Smooth muscle cell (in vitro differentiated cells): ENCODE data around the gene SAMD15. TPM values are rescaled to one million over a fixed set of nuclear protein-coding genes. Genes with fewer than 3 reads are reported as not detected.

Experiments
- DNase-seq: peaks from one replicate; lab custom pipeline; 2025; ENCODE audit not compliant: unreplicated experiment; lab: John Stamatoyannopoulos, UW
- H2AFZ ChIP-seq: fragments of 200-600 bp; sonication (generic); 2 replicates; pipeline ENCODE4 v1.6.0; 2016; ENCODE audit warnings: antibody characterized with exemption, low read depth, mild to moderate bottlenecking
- H3F3A ChIP-seq: fragments of 200-600 bp; sonication (generic); 2 replicates; pipeline ENCODE4 v1.6.0; 2017; ENCODE audit warnings: antibody characterized with exemption, low read depth
- H3K27ac ChIP-seq: fragments of 200-600 bp; sonication (generic); 2 replicates; pipeline ENCODE4 v1.5.1; 2016; ENCODE audit warnings: low read depth, mild to moderate bottlenecking
- H3K27me3 ChIP-seq: fragments of 200-600 bp; sonication (generic); 2 replicates; pipeline ENCODE4 v1.6.1; 2016; ENCODE audit warnings: low read depth, mild to moderate bottlenecking
- H3K36me3 ChIP-seq: fragments of 200-600 bp; sonication (generic); 2 replicates; pipeline ENCODE4 v1.5.1; 2016; ENCODE audit warnings: low read depth
- H3K4me1 ChIP-seq: fragments of 200-600 bp; sonication (generic); 2 replicates; pipeline ENCODE4 v1.5.1; 2016; ENCODE audit warnings: low read depth
- H3K4me2 ChIP-seq: fragments of 200-600 bp; sonication (generic); 2 replicates; pipeline ENCODE4 v1.6.0; 2016; ENCODE audit warnings: mild to moderate bottlenecking
- H3K4me3 ChIP-seq: fragments of 200-600 bp; sonication (generic); 2 replicates; pipeline ENCODE4 v1.5.1; 2016; ENCODE audit warnings: mild to moderate bottlenecking
- H3K79me2 ChIP-seq: fragments of 200-600 bp; sonication (generic); 2 replicates; pipeline ENCODE4 v1.6.0; 2016; ENCODE audit warnings: low read depth, mild to moderate bottlenecking
- H3K9ac ChIP-seq: fragments of 200-600 bp; sonication (generic); 2 replicates; pipeline ENCODE4 v1.6.0; 2016; ENCODE audit warnings: low read depth
- H3K9me3 ChIP-seq: fragments of 200-600 bp; sonication (generic); replicated peaks from 2 replicates; pipeline ENCODE4 v1.5.1; 2016; ENCODE audit warnings: low read depth
- H4K20me1 ChIP-seq: fragments of 200-600 bp; sonication (generic); 2 replicates; pipeline ENCODE4 v1.6.0; 2016; ENCODE audit warnings: low read depth
- CTCF ChIP-seq: fragments of 200-600 bp; sonication (generic); IDR thresholded peaks from 2 replicates; pipeline ENCODE4 v1.5.1; 2017; ENCODE audit warnings: borderline replicate concordance, mild to moderate bottlenecking, antibody characterized with exemption; ENCODE audit not compliant: insufficient read depth, poor library complexity, severe bottlenecking
- WGBS: methylation state at CpG from one replicate; pipeline ENCODE4 v1.1.7; 2016; ENCODE audit warnings: low lambda C conversion rate; 5-methylcytosine and 5-hydroxymethylcytosine counted together
- polyA plus RNA-seq: library from polyadenylated mRNA; unstranded; fragments of >200 nt; fragmentation: Nextera tagmentation; extraction: Ambion mirVana; gene quantifications from 2 replicates; pipeline ENCODE4 v1.2.1, GENCODE V29; 2016
- total RNA-seq: library from RNA; depleted of rRNA; stranded (reverse); fragments of >200 nt; gene quantifications from 2 replicates; pipeline ENCODE4 v1.2.3, GENCODE V29; 2014

The SAMD15 gene
- total and polyA plus RNA-seq, 2 experiments from 2014 or later, result 0.49 to 1.1 TPM

GRCh38 chr14:77378701-77379100 lies 1.5 kb downstream of the SAMD15 start:
- no peak for DNase-seq
- TF ChIP-seq CTCF, result no peak
- Histone ChIP-seq H3K79me2 (peaks cover 22% of the 10 kb centered on the region), H3K27me3 (no peaks in the 10 kb centered on the region), H3K4me3 (no peak overlapping the region), H3K4me1 (peaks cover 13% of the 10 kb centered on the region), H4K20me1 (no peaks in the 10 kb centered on the region), H3K9me3 (no peaks in the 10 kb centered on the region), H3K36me3 (no peaks in the 10 kb centered on the region), H3K27ac (no peak overlapping the region), H2AFZ (no peak overlapping the region), H3F3A (no peaks in the 10 kb centered on the region), H3K9ac (no peak overlapping the region), H3K4me2 (no peak overlapping the region)
- WGBS, result 94% methylated on average over 6 of the region's 6 CpGs

GRCh38 chr14:77390188-77390587 lies 13.0 kb downstream of the SAMD15 start:
- no peaks in the 10 kb centered on the region for H3F3A ChIP-seq
- no peaks in the 10 kb centered on the region for H3K9me3 ChIP-seq
- no peak overlapping the region for H3K9ac ChIP-seq
- no peak for DNase-seq
- no peaks in the 10 kb centered on the region for H4K20me1 ChIP-seq
- H3K79me2 ChIP-seq, result no peaks in the 10 kb centered on the region
- H3K27me3 ChIP-seq, result no peaks in the 10 kb centered on the region
- 96% methylated on average over 4 of the region's 4 CpGs for WGBS
- no peak overlapping the region for H3K4me2 ChIP-seq
- no peak overlapping the region for H3K27ac ChIP-seq
- TF ChIP-seq CTCF, result no peak
- no peak overlapping the region for H3K4me3 ChIP-seq
- no peaks in the 10 kb centered on the region for H3K36me3 ChIP-seq
- H2AFZ ChIP-seq, result no peak overlapping the region
- H3K4me1 ChIP-seq, result no peaks in the 10 kb centered on the region

- no peak for TF ChIP-seq CTCF
- no peak for DNase-seq
- H2AFZ ChIP-seq, result no peak overlapping the region
- no peaks in the 10 kb centered on the region for H3F3A ChIP-seq
- no peaks in the 10 kb centered on the region for H3K9me3 ChIP-seq
- no peaks in the 10 kb centered on the region for H3K79me2 ChIP-seq
- no peak overlapping the region for H3K4me2 ChIP-seq
- 86% methylated on average over 6 of the region's 6 CpGs for WGBS
- H3K9ac ChIP-seq, result no peak overlapping the region
- no peaks in the 10 kb centered on the region for H3K4me1 ChIP-seq
- no peaks in the 10 kb centered on the region for H3K27me3 ChIP-seq
- H3K36me3 ChIP-seq, result no peaks in the 10 kb centered on the region
- H3K4me3 ChIP-seq, result no peak overlapping the region
- no peak overlapping the region for H3K27ac ChIP-seq
- no peaks in the 10 kb centered on the region for H4K20me1 ChIP-seq
Observed at GRCh38 chr14:77400216-77400615, 23.0 kb downstream of the SAMD15 start.

- H3K79me2 ChIP-seq, result no peaks in the 10 kb centered on the region
- no peak overlapping the region for H3K4me3 ChIP-seq
- TF ChIP-seq CTCF, result no peak
- H3F3A ChIP-seq, result peaks cover 8% of the 10 kb centered on the region
- H3K4me2 ChIP-seq, result no peak overlapping the region
- no peak overlapping the region for H3K9ac ChIP-seq
- H2AFZ ChIP-seq, result no peak overlapping the region
- 90% methylated on average over 3 of the region's 3 CpGs for WGBS
- H3K27ac ChIP-seq, result no peak overlapping the region
- no peak for DNase-seq
- H4K20me1 ChIP-seq, result no peaks in the 10 kb centered on the region
- H3K9me3 ChIP-seq, result no peaks in the 10 kb centered on the region
- no peaks in the 10 kb centered on the region for H3K27me3 ChIP-seq
- no peaks in the 10 kb centered on the region for H3K36me3 ChIP-seq
- H3K4me1 ChIP-seq, result peaks cover 10% of the 10 kb centered on the region
Observed at GRCh38 chr14:77403768-77404167, 26.6 kb downstream of the SAMD15 start.
